Measurements from ENCODE around the gene TMC7. TPM values are rescaled to one million over a fixed set of nuclear protein-coding genes. Genes with fewer than 3 reads are reported as not detected.

The TMC7 gene
- total and polyA plus RNA-seq, 2 donors (not counting 3 experiments of a cell fraction or from before 2014, with no cell fraction given), result 5.7 to 7.0 TPM

DNA sequence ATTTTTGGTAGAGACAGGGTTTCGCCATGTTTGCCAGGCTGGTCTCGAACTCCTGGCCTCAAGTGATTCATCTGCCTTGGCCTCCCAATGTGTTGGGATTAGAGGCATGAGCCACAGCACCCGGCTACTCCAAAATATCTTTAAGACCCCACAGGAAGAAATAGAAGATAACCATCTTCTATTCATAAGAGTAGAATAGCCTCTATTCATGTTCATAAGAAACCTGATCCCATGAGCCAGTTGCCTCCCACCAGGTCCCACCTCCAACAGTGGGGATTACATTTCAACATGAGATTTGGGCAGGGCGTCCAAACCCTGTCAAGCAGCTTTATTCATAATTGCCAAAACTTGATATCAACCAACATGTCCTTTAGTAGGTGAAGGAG lies 13.9 kb upstream of the TMC7 start:
- Histone ChIP-seq H4K20me1 (replicated peaks; ENCODE audit: control insufficient read depth, extremely low read depth, insufficient read depth, low read length) (no peaks in the 10 kb centered on the region), H3K36me3 (ENCODE audit: control insufficient read depth in 2 of 2, extremely low read depth in 1 of 2, insufficient read depth in 2 of 2, low read length in 2 of 2) (no peaks in the 10 kb centered on the region), H3K9me1 (replicated peaks; ENCODE audit: control insufficient read depth, extremely low read depth, insufficient read depth, low read length) (no peaks in the 10 kb centered on the region), H2AFZ (ENCODE audit: low read depth, low read length) (no peak overlapping the region), H3K9me3 (replicated peaks; ENCODE audit: control insufficient read depth, insufficient read depth, low read length) (no peaks in the 10 kb centered on the region), H3K4me3 (replicated peaks in 1 of 3; ENCODE audit: insufficient read depth in 1 of 3, low read depth in 1 of 3, low read length in 3 of 3) (no peak overlapping the region), H3K27me3 (ENCODE audit: control insufficient read depth in 2 of 2, insufficient read depth in 2 of 2, low read length in 2 of 2) (no peaks in the 10 kb centered on the region), H3K4me1 (ENCODE audit: control insufficient read depth, extremely low read depth, insufficient read depth, low read length) (no peaks in the 10 kb centered on the region), H3K4me2 (ENCODE audit: insufficient read depth, low read length) (no peak overlapping the region), H3K9ac (replicated peaks; ENCODE audit: extremely low read depth, insufficient read depth, low read length) (no peak overlapping the region), H3K79me2 (ENCODE audit: control insufficient read depth, insufficient read depth, low read length) (no peaks in the 10 kb centered on the region), H3K27ac (ENCODE audit: insufficient read depth, low read depth, low read length) (no peak overlapping the region)
- FAIRE-seq, result no peak
- CTCF ChIA-PET, result interaction anchor here (0.8 to 1.6 kb wide), 2 partner anchors 11 to 14 kb away, joined by 3 to 7 read pairs; no protein-coding TSS in a partner anchor
- DNase-seq (ENCODE audit: low read depth, low spot score), result no peak
- TF ChIP-seq GATA2 (IDR thresholded peaks at IDR 0.05; ENCODE audit: insufficient read depth, insufficient read length, low read depth, low read length), result no peak
- no peak for TF ChIP-seq CTCF (IDR thresholded peaks at IDR 0.05; ENCODE audit: extremely low read depth in 1 of 2, insufficient read depth in 1 of 2, low read depth in 1 of 2, low read length in 2 of 2)
- TF ChIP-seq, protein P1, sequence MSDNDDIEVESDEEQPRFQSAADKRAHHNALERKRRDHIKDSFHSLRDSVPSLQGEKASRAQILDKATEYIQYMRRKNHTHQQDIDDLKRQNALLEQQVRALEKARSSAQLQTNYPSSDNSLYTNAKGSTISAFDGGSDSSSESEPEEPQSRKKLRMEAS (IDR thresholded peaks at IDR 0.05; ENCODE audit: insufficient read depth, insufficient read length), result no peak
- no peak for TF ChIP-seq JUN (IDR thresholded peaks at IDR 0.05; ENCODE audit: borderline replicate concordance, insufficient read depth, insufficient read length, low read depth)
- TF ChIP-seq MYC (IDR thresholded peaks at IDR 0.05; ENCODE audit: low read depth, low read length), result no peak
- TF ChIP-seq POLR2A (IDR thresholded peaks at IDR 0.05; ENCODE audit: low read depth, low read length), result no peak
- no peak for TF ChIP-seq EZH2 (IDR thresholded peaks at IDR 0.05; ENCODE audit: borderline replicate concordance, low read depth, low read length, severe bottlenecking)
- TF ChIP-seq POLR2AphosphoS5 (IDR thresholded peaks at IDR 0.05; ENCODE audit: insufficient read depth, low read depth, low read length), result no peak
- no peak for TF ChIP-seq FOS (IDR thresholded peaks at IDR 0.05; ENCODE audit: borderline replicate concordance, insufficient read depth, low read length)
- dilution Hi-C loops (cut with MboI; ENCODE audit: extremely low pct_ligation_motif_present, low sequenced_read_pairs) (no loop called here), intact Hi-C loops (cut with micrococcal nuclease) (loop anchor here (1.0 to 5.0 kb wide), 4 partner anchors 24 to 407 kb away; partner anchors contain the start of genes ARL6IP1 and SMG1)
- POLR2A ChIA-PET, result no interaction called here
- no TSS peak for BruUV-seq (replicated peaks)
